ENCODE data around the gene FAM81A. TPM values are rescaled to one million over a fixed set of nuclear protein-coding genes. Genes with fewer than 3 reads are reported as not detected.
A peak's percentile ranks its signal among the peaks of the same experiment; 100 is the strongest.
"Not testable (repeated sequence)": the region's sequence is repeated elsewhere in the genome, so short reads cannot be mapped to it uniquely, and the experiment has no call there.

Gene FAM81A
- polyA plus RNA-seq, 1 donor: 5.3 TPM

- not testable (repeated sequence) for H3K4me1 ChIP-seq (ENCODE audit: control insufficient read depth, insufficient read depth, low read length); H3K4me3 ChIP-seq (ENCODE audit: low read length); H3K9me3 ChIP-seq (ENCODE audit: control insufficient read depth, low read depth, low read length); H3K27me3 ChIP-seq (ENCODE audit: control insufficient read depth, insufficient read depth, low read length); H3K27ac ChIP-seq (ENCODE audit: low read length); DNase-seq; H3K36me3 ChIP-seq (ENCODE audit: control insufficient read depth, insufficient read depth, low read length)
- 90% methylated on average over 4 of the region's 10 CpGs for WGBS (ENCODE audit: insufficient coverage, low lambda C conversion rate)
These were observed 36.7 kb upstream of the FAM81A start for GRCh38 chr15:59401051-59401823.

DNA sequence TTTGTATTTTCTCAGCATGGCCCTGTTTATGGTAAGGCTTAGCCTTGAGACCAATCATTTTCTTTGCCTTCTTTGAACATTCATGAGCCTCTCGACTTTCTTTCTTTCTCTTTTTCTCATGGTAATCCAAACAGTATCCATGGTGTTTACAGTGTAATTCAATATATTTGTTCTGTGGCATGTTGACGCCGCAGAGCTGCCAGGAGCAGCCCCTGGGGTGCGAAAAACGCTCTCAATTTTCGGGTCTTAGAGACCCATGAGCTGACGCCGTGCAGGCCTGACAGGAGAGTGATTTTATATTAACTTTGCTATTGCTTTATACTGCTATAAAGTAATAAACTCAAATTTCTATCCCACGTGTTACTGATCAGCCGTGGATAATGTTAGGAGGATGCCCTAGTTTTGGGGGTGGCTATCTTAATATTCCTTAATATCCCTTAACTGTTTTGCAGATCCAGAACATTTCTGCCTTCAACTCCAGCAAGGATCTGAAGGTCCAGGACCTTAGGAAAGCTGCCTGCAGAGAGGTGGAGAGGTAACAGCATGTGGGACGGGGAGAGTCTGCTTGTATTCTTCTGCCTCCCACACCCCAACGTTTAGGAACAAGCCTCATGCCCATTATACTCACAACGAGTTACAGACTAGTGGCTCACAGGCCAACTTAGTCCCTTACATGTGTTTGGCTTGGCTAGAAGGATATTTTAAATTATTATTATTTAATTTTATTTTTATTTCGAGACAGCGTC is 36.0 kb upstream of the FAM81A start:
- Histone ChIP-seq H3K4me1 (ENCODE audit: control insufficient read depth, insufficient read depth, low read length) (no peaks in the 10 kb centered on the region), H3K36me3 (ENCODE audit: control insufficient read depth, insufficient read depth, low read length) (no peaks in the 10 kb centered on the region), H3K4me3 (ENCODE audit: low read length) (no peak overlapping the region), H3K27ac (ENCODE audit: low read length) (no peak overlapping the region), H3K9me3 (ENCODE audit: control insufficient read depth, low read depth, low read length) (no peaks in the 10 kb centered on the region), H3K27me3 (ENCODE audit: control insufficient read depth, insufficient read depth, low read length) (no peaks in the 10 kb centered on the region)
- WGBS (ENCODE audit: insufficient coverage, low lambda C conversion rate): 78% methylated on average over 3 of the region's 15 CpGs
- DNase-seq: no peak

- Histone ChIP-seq H3K9me3 (ENCODE audit: control insufficient read depth, low read depth, low read length) (no peaks in the 10 kb centered on the region), H3K27me3 (ENCODE audit: control insufficient read depth, insufficient read depth, low read length) (no peaks in the 10 kb centered on the region), H3K4me1 (ENCODE audit: control insufficient read depth, insufficient read depth, low read length) (peaks cover 3% of the 10 kb centered on the region), H3K4me3 (ENCODE audit: low read length) (no peak overlapping the region), H3K27ac (ENCODE audit: low read length) (no peak overlapping the region), H3K36me3 (ENCODE audit: control insufficient read depth, insufficient read depth, low read length) (no peaks in the 10 kb centered on the region)
- no CpG with 5 or more reads among the region's 7 CpGs for WGBS (ENCODE audit: insufficient coverage, low lambda C conversion rate)
- no peak for DNase-seq
These were observed 32.9 kb upstream of the FAM81A start for GRCh38 chr15:59405079-59405478.

- H3K4me1 ChIP-seq (ENCODE audit: control insufficient read depth, insufficient read depth, low read length): peaks cover 12% of the 10 kb centered on the region
- no peaks in the 10 kb centered on the region for H3K36me3 ChIP-seq (ENCODE audit: control insufficient read depth, insufficient read depth, low read length)
- H3K27ac ChIP-seq (ENCODE audit: low read length): no peak overlapping the region
- no peak for DNase-seq
- H3K27me3 ChIP-seq (ENCODE audit: control insufficient read depth, insufficient read depth, low read length): no peaks in the 10 kb centered on the region
- WGBS (ENCODE audit: insufficient coverage, low lambda C conversion rate): 90% methylated on average over 2 of the region's 3 CpGs
- no peak overlapping the region for H3K4me3 ChIP-seq (ENCODE audit: low read length)
- H3K9me3 ChIP-seq (ENCODE audit: control insufficient read depth, low read depth, low read length): no peaks in the 10 kb centered on the region
These were observed 31.5 kb upstream of the FAM81A start for GRCh38 chr15:59406446-59406845.

DNA sequence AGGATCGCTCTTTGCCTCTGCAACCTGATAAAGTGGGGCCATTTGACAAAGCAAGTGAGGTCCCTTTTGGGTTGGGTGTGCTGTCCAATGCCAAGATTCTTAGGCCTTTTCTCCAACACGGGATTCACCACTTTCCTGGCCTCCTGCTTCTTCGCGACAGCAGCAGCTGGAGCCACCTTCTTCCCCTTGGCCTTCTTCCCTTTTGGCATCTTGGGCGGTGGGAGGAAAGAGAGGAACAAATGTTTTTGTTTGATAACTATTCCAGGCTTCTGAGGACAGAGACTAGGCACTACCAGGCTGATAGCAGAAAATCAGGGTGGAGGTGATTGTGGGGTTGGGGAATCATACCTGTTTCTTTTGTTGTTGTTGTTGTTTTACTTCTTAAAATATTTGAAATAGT is 30.0 kb upstream of the FAM81A start:
- no peak overlapping the region for H3K4me3 ChIP-seq (ENCODE audit: low read length)
- H3K27me3 ChIP-seq (ENCODE audit: control insufficient read depth, insufficient read depth, low read length): no peaks in the 10 kb centered on the region
- no CpG with 5 or more reads among the region's 5 CpGs for WGBS (ENCODE audit: insufficient coverage, low lambda C conversion rate)
- no peak for DNase-seq
- H3K27ac ChIP-seq (ENCODE audit: low read length): no peak overlapping the region
- H3K36me3 ChIP-seq (ENCODE audit: control insufficient read depth, insufficient read depth, low read length): no peaks in the 10 kb centered on the region
- H3K9me3 ChIP-seq (ENCODE audit: control insufficient read depth, low read depth, low read length): no peaks in the 10 kb centered on the region
- peaks cover 12% of the 10 kb centered on the region for H3K4me1 ChIP-seq (ENCODE audit: control insufficient read depth, insufficient read depth, low read length)

- H3K27ac ChIP-seq (ENCODE audit: low read length): peak overlapping the region; percentile 71
- H3K27me3 ChIP-seq (ENCODE audit: control insufficient read depth, insufficient read depth, low read length): no peaks in the 10 kb centered on the region
- no peaks in the 10 kb centered on the region for H3K36me3 ChIP-seq (ENCODE audit: control insufficient read depth, insufficient read depth, low read length)
- H3K9me3 ChIP-seq (ENCODE audit: control insufficient read depth, low read depth, low read length): no peaks in the 10 kb centered on the region
- H3K4me3 ChIP-seq (ENCODE audit: low read length): no peak overlapping the region
- WGBS (ENCODE audit: insufficient coverage, low lambda C conversion rate): 0% methylated on average over 1 of the region's 2 CpGs
- DNase-seq: peak; percentile 67 to 82
- H3K4me1 ChIP-seq (ENCODE audit: control insufficient read depth, insufficient read depth, low read length): peaks cover 12% of the 10 kb centered on the region
These were observed 27.5 kb upstream of the FAM81A start for GRCh38 chr15:59410391-59410896.

- Histone ChIP-seq H3K27ac (ENCODE audit: low read length) (no peak overlapping the region), H3K27me3 (ENCODE audit: control insufficient read depth, insufficient read depth, low read length) (no peaks in the 10 kb centered on the region), H3K4me1 (ENCODE audit: control insufficient read depth, insufficient read depth, low read length) (peaks cover 12% of the 10 kb centered on the region), H3K9me3 (ENCODE audit: control insufficient read depth, low read depth, low read length) (no peaks in the 10 kb centered on the region), H3K4me3 (ENCODE audit: low read length) (no peak overlapping the region), H3K36me3 (ENCODE audit: control insufficient read depth, insufficient read depth, low read length) (no peaks in the 10 kb centered on the region)
- DNase-seq: no peak
- WGBS (ENCODE audit: insufficient coverage, low lambda C conversion rate): no CpG with 5 or more reads among the region's 2 CpGs
These were observed 24.4 kb upstream of the FAM81A start for GRCh38 chr15:59413577-59413976.

GRCh38 chr15:59416816-59417215 is 21.2 kb upstream of the FAM81A start:
- Histone ChIP-seq H3K4me1 (ENCODE audit: control insufficient read depth, insufficient read depth, low read length) (no peaks in the 10 kb centered on the region), H3K36me3 (ENCODE audit: control insufficient read depth, insufficient read depth, low read length) (no peaks in the 10 kb centered on the region), H3K9me3 (ENCODE audit: control insufficient read depth, low read depth, low read length) (no peaks in the 10 kb centered on the region), H3K27me3 (ENCODE audit: control insufficient read depth, insufficient read depth, low read length) (peaks cover 6% of the 10 kb centered on the region), H3K27ac (ENCODE audit: low read length) (no peak overlapping the region), H3K4me3 (ENCODE audit: low read length) (no peak overlapping the region)
- DNase-seq: no peak
- WGBS (ENCODE audit: insufficient coverage, low lambda C conversion rate): no CpG with 5 or more reads among the region's 4 CpGs

DNA sequence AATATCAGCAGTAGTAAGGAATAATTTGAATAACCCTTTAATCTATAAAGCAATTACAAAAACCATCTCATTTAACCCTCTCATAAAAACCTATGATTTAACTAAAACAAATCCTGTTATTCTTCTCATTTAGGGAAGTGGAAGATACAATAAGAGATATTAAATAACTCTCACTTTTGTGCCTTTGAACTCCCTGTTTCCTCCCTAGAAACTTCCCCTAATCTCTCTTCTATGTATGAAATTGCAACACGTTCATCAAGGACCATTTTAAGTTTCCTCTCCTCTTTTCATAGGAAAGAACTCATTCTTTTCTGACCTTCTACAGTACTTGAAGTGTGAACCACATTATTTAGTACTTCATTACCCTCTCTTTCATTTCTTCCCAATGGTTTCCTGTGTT is 18.8 kb upstream of the FAM81A start:
- H3K27me3 ChIP-seq (ENCODE audit: control insufficient read depth, insufficient read depth, low read length): peaks cover 10% of the 10 kb centered on the region
- H3K36me3 ChIP-seq (ENCODE audit: control insufficient read depth, insufficient read depth, low read length): no peaks in the 10 kb centered on the region
- no peak overlapping the region for H3K27ac ChIP-seq (ENCODE audit: low read length)
- H3K9me3 ChIP-seq (ENCODE audit: control insufficient read depth, low read depth, low read length): no peaks in the 10 kb centered on the region
- DNase-seq: no peak
- no peak overlapping the region for H3K4me3 ChIP-seq (ENCODE audit: low read length)
- 67% methylated on average over 1 of the region's 1 CpG for WGBS (ENCODE audit: insufficient coverage, low lambda C conversion rate)
- no peaks in the 10 kb centered on the region for H3K4me1 ChIP-seq (ENCODE audit: control insufficient read depth, insufficient read depth, low read length)

DNA sequence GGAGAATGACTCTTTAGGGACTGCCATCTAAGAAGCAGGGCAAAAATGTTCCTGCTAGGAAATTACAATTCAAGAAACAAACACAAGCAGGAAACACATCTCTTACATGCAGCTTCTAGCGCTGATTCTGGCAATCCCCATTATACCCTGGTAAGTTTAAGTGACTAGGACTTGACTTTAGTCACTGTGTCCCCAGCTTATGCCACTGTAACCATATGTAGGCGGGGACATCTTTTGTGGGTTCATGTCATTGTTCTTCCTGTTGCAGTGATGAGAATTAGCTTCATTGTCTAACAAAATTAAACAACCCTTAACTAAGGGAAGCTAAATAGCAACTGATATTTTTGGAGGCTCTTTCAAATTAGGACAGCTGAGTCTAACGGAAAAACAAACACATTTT is 17.9 kb upstream of the FAM81A start:
- Histone ChIP-seq H3K9me3 (ENCODE audit: control insufficient read depth, low read depth, low read length) (no peaks in the 10 kb centered on the region), H3K4me1 (ENCODE audit: control insufficient read depth, insufficient read depth, low read length) (no peaks in the 10 kb centered on the region), H3K36me3 (ENCODE audit: control insufficient read depth, insufficient read depth, low read length) (no peaks in the 10 kb centered on the region), H3K27ac (ENCODE audit: low read length) (no peak overlapping the region), H3K4me3 (ENCODE audit: low read length) (no peak overlapping the region), H3K27me3 (ENCODE audit: control insufficient read depth, insufficient read depth, low read length) (peaks cover 10% of the 10 kb centered on the region)
- no CpG with 5 or more reads among the region's 3 CpGs for WGBS (ENCODE audit: insufficient coverage, low lambda C conversion rate)
- DNase-seq: no peak
